ENCODE results near the gene PKNOX2. TPM values are rescaled to one million over a fixed set of nuclear protein-coding genes. Genes with fewer than 3 reads are reported as not detected.

PKNOX2 gene
- polyA plus RNA-seq, 2 of the 4 experiments (the other 2 are of a cell fraction), result not detected

- TF ChIP-seq REST (IDR thresholded peaks at IDR 0.05), result no peak
- TF ChIP-seq POLR2A (IDR thresholded peaks at IDR 0.05; ENCODE audit: low read length), result no peak
- no peak for TF ChIP-seq NFE2L2 (conservative IDR thresholded peaks at IDR 0.05; ENCODE audit: low read length)
- no peak for TF ChIP-seq EP300 (IDR thresholded peaks at IDR 0.05)
- no peak for TF ChIP-seq TP53 (CRISPR knock-in tag; IDR thresholded peaks at IDR 0.05)
- no peak for TF ChIP-seq RNF2 (IDR thresholded peaks at IDR 0.05; ENCODE audit: borderline replicate concordance, low read depth)
- no peak for TF ChIP-seq HOXA7 (CRISPR knock-in tag; IDR thresholded peaks at IDR 0.05)
Measured at GRCh38 chr11:125414121-125414520, 249.6 kb downstream of the PKNOX2 start (continued).

GRCh38 chr11:125416981-125417935, 252.7 kb downstream of the PKNOX2 start:
- Histone ChIP-seq H3K4me2 (no peak overlapping the region), H3K4me3 (no peak overlapping the region), H3K27ac (no peak overlapping the region), H3K9me3 (no peaks in the 10 kb centered on the region), H3K4me1 (no peaks in the 10 kb centered on the region)
- TF ChIP-seq RFX5 (IDR thresholded peaks at IDR 0.05) (no peak), CBX8 (IDR thresholded peaks at IDR 0.05) (no peak), RNF2 (IDR thresholded peaks at IDR 0.05; ENCODE audit: borderline replicate concordance, low read depth) (no peak), JUNB (IDR thresholded peaks at IDR 0.05) (no peak), HES2 (IDR thresholded peaks at IDR 0.05) (no peak), RAD21 (conservative IDR thresholded peaks at IDR 0.05 in 1 of 2, IDR thresholded peaks at IDR 0.05 in 1 of 2) (no peak), PHF8 (IDR thresholded peaks at IDR 0.05; ENCODE audit: borderline replicate concordance, low read depth) (no peak), BCL3 (IDR thresholded peaks at IDR 0.05) (no peak), KDM1A (IDR thresholded peaks at IDR 0.05; ENCODE audit: low read depth) (no peak), CEBPB (IDR thresholded peaks at IDR 0.05) (no peak), NR3C1 (IDR thresholded peaks at IDR 0.05) (no peak), MAX (IDR thresholded peaks at IDR 0.05) (no peak), EHF (CRISPR knock-in tag; IDR thresholded peaks at IDR 0.05) (no peak), EP300 (IDR thresholded peaks at IDR 0.05) (no peak), HMGXB4 (CRISPR knock-in tag; IDR thresholded peaks at IDR 0.05; ENCODE audit: borderline replicate concordance) (no peak), EHMT2 (IDR thresholded peaks at IDR 0.05; ENCODE audit: low read depth) (no peak)
- CTCF ChIA-PET, result interaction anchor here (2.6 kb wide), 1 partner anchor 12 kb away, joined by 17 read pairs; no protein-coding TSS in a partner anchor
- FAIRE-seq, result no peak
- ATAC-seq, result no peak
- no peak for DNase-seq (ENCODE audit: low read depth in 1 of 2, low spot score in 1 of 2)
- POLR2A ChIA-PET, result no interaction called here
- WGBS (ENCODE audit: missing lambda C conversion rate), result 43% methylated on average over 15 of the region's 20 CpGs

All from A549 (cell line).